OCI-LY7 (cell line): ENCODE data around the gene NRXN2. TPM values are rescaled to one million over a fixed set of nuclear protein-coding genes. Genes with fewer than 3 reads are reported as not detected.
A peak's percentile ranks its signal among the peaks of the same experiment; 100 is the strongest.

ENCODE experiments used
- BruUV-seq: library from RNA; stranded (reverse); fragments of 400-500 nt; replicated peaks from 2 replicates; lab custom pipeline; 2021; lab: Mats Ljungman, UMichigan
- CTCF ChIA-PET: fragments of 300-600 bp; sonication (Branson Sonifier 250); formaldehyde crosslinking; loops from one replicate; lab custom pipeline; 2022; ENCODE audit warnings: antibody characterized with exemption; ENCODE audit not compliant: unreplicated experiment; lab: Charles Lee
- POLR2A ChIA-PET: fragments of 300-600 bp; sonication (Branson Sonifier 250); formaldehyde crosslinking; loops from one replicate; lab custom pipeline; 2022; ENCODE audit warnings: antibody characterized with exemption; lab: Charles Lee
- DNase-seq: peaks from one replicate; pipeline ENCODE4 v3.0.0-alpha.2; 2015; ENCODE audit warnings: low spot score
- H2AFZ ChIP-seq: fragments of 200-600 bp; sonication (generic), shearing (Covaris generic); 2 replicates; pipeline ENCODE4 v1.6.1; 2014; ENCODE audit warnings: mild to moderate bottlenecking, antibody characterized with exemption, low read length, moderate library complexity
- H3K27ac ChIP-seq: fragments of 200-600 bp; sonication (generic); 2 replicates; pipeline ENCODE4 v1.5.1; 2014; ENCODE audit warnings: mixed run types, low read depth, mild to moderate bottlenecking, moderate library complexity, low read length, inconsistent platforms; ENCODE audit not compliant: poor library complexity, severe bottlenecking
- H3K36me3 ChIP-seq: fragments of 200-600 bp; sonication (generic); 2 replicates; pipeline ENCODE4 v1.6.1; 2014; ENCODE audit warnings: mild to moderate bottlenecking, antibody characterized with exemption, low read length, moderate library complexity, mixed read lengths; ENCODE audit not compliant: insufficient read depth
- H3K4me1 ChIP-seq: fragments of 200-600 bp; sonication (generic); 2 replicates; pipeline ENCODE4 v1.5.1; 2014; ENCODE audit warnings: mild to moderate bottlenecking, low read length; ENCODE audit not compliant: insufficient read depth, poor library complexity, severe bottlenecking
- H3K4me2 ChIP-seq: fragments of 200-600 bp; sonication (generic); 2 replicates; pipeline ENCODE4 v1.6.1; 2014; ENCODE audit warnings: mild to moderate bottlenecking, low read length
- H3K4me3 ChIP-seq: fragments of 200-600 bp; sonication (generic); 2 replicates; pipeline ENCODE4 v1.5.1; 2014; ENCODE audit warnings: mild to moderate bottlenecking, low read depth, low read length; ENCODE audit not compliant: poor library complexity, severe bottlenecking
- H3K79me2 ChIP-seq: fragments of 200-600 bp; sonication (generic); 2 replicates; pipeline ENCODE4 v1.6.1; 2016; ENCODE audit warnings: low read depth, mild to moderate bottlenecking, low read length, moderate library complexity, mixed read lengths; ENCODE audit not compliant: insufficient read depth
- H3K9me2 ChIP-seq: fragments of 200-600 bp; sonication (generic); 2 replicates; pipeline ENCODE4 v1.6.1; 2016; ENCODE audit warnings: mild to moderate bottlenecking, low read length, mixed read lengths; ENCODE audit not compliant: insufficient read depth
- H3K9me3 ChIP-seq: fragments of 200-600 bp; sonication (generic); 2 replicates; pipeline ENCODE4 v1.6.1; 2014; ENCODE audit warnings: mild to moderate bottlenecking, mixed run types, low read length, mixed read lengths
- H4K20me1 ChIP-seq: fragments of 200-600 bp; sonication (generic); 2 replicates; pipeline ENCODE4 v1.6.1; 2014; ENCODE audit warnings: mild to moderate bottlenecking, antibody characterized with exemption, low read length, moderate library complexity, mixed read lengths; ENCODE audit not compliant: insufficient read depth
- EZH2phosphoT487 ChIP-seq: fragments of 200-600 bp; sonication (generic); IDR thresholded peaks from 2 replicates; pipeline ENCODE4 v1.6.1; 2018; ENCODE audit warnings: low read depth, borderline replicate concordance, mild to moderate bottlenecking, mixed run types, antibody characterized with exemption, low read length, moderate library complexity, mixed read lengths
- intact Hi-C: fragments of 100-400 bp; cut with micrococcal nuclease; formaldehyde crosslinking; loops from one replicate; pipeline ENCODE4 v1.10.0; 2022; ENCODE audit not compliant: unreplicated experiment
- total RNA-seq, 2 experiments: library from RNA; depleted of rRNA in 1 of 2; stranded (reverse); fragments of >200 nt in 1 of 2; shearing (Covaris generic) in 1 of 2; gene quantifications; 2 replicates each; pipeline ENCODE4 v1.2.3, GENCODE V29; 2014 to 2022
- TF ChIP-seq, protein P1 (sequence below): fragments of 200-600 bp; sonication (generic); conservative IDR thresholded peaks from 2 replicates; pipeline ENCODE4 v1.5.1; 2014; ENCODE audit warnings: mild to moderate bottlenecking, antibody characterized with exemption, low read length, moderate library complexity, mixed read lengths

NRXN2 gene
- total RNA-seq, 2 experiments from 2014 or later, result 2.4 to 3.3 TPM

DNA sequence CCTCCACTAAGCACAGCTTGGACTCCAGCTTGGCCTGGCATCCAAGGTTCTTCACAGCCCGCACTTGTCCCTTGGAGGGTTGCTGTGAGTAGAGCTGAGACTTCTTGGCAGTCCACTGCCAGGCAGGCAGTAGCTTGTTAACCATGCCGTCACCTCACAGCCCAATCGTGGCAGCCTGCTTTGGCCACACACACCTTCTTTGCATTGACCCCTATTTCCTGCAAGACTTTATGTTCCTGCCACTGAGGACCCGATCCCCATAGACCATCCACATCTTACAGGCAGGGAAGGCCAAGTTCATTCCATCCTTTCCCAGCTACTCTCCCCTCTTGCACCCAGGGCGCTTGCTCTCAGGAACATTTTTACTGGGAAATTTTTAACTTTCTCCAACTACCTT lies 39.3 kb upstream of the NRXN2 start:
- Histone ChIP-seq H4K20me1 (peaks cover 14% of the 10 kb centered on the region), H3K4me1 (peaks cover 49% of the 10 kb centered on the region), H2AFZ (no peak overlapping the region), H3K4me2 (no peak overlapping the region), H3K9me3 (no peaks in the 10 kb centered on the region), H3K79me2 (peaks cover 7% of the 10 kb centered on the region; the same call in 1 of the 2 replicates), H3K4me3 (no peak overlapping the region), H3K36me3 (peaks cover 54% of the 10 kb centered on the region), H3K9me2 (no peaks in the 10 kb centered on the region), H3K27ac (peak overlapping the region; percentile 66)
- intact Hi-C loops, result no loop called here
- no TSS peak for BruUV-seq
- no peak for DNase-seq
- ChIA-PET CTCF (interaction anchor here (0.5 kb wide), 2 partner anchors 16 to 86 kb away, joined by 3 read pairs; partner anchors contain the start of gene SF1), POLR2A (interaction anchor here (0.7 to 3.1 kb wide), 3 partner anchors 9 to 14 kb away, joined by 3 to 15 read pairs (median 8); no protein-coding TSS in a partner anchor)
- TF ChIP-seq, protein P1, sequence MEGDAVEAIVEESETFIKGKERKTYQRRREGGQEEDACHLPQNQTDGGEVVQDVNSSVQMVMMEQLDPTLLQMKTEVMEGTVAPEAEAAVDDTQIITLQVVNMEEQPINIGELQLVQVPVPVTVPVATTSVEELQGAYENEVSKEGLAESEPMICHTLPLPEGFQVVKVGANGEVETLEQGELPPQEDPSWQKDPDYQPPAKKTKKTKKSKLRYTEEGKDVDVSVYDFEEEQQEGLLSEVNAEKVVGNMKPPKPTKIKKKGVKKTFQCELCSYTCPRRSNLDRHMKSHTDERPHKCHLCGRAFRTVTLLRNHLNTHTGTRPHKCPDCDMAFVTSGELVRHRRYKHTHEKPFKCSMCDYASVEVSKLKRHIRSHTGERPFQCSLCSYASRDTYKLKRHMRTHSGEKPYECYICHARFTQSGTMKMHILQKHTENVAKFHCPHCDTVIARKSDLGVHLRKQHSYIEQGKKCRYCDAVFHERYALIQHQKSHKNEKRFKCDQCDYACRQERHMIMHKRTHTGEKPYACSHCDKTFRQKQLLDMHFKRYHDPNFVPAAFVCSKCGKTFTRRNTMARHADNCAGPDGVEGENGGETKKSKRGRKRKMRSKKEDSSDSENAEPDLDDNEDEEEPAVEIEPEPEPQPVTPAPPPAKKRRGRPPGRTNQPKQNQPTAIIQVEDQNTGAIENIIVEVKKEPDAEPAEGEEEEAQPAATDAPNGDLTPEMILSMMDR, result no peak
- TF ChIP-seq EZH2phosphoT487, result no peak

GRCh38 chr11:64760759-64761420 lies 37.9 kb upstream of the NRXN2 start:
- no TSS peak for BruUV-seq
- H3K9me3 ChIP-seq, result no peaks in the 10 kb centered on the region
- POLR2A ChIA-PET, result interaction anchor here (0.7 to 2.3 kb wide), 3 partner anchors 13 to 16 kb away, joined by 3 to 8 read pairs (median 5); partner anchors contain the start of gene RASGRP2
- peaks cover 49% of the 10 kb centered on the region for H3K4me1 ChIP-seq
- H3K4me2 ChIP-seq, result no peak overlapping the region
- H2AFZ ChIP-seq, result no peak overlapping the region
- H4K20me1 ChIP-seq, result peaks cover 10% of the 10 kb centered on the region; the same call in 1 of the 2 replicates
- no peaks in the 10 kb centered on the region for H3K9me2 ChIP-seq
- intact Hi-C loops, result no loop called here
- CTCF ChIA-PET, result no interaction called here
- no peak for TF ChIP-seq EZH2phosphoT487
- TF ChIP-seq, protein P1, result no peak
- no peak overlapping the region for H3K4me3 ChIP-seq
- DNase-seq, result no peak
- H3K27ac ChIP-seq, result peak overlapping the region; percentile 20
- H3K79me2 ChIP-seq, result peaks cover 4% of the 10 kb centered on the region; the same call in 1 of the 2 replicates
- peaks cover 42% of the 10 kb centered on the region for H3K36me3 ChIP-seq
